IMR-90 (cell line): ENCODE results near the gene CPEB1. TPM values are rescaled to one million over a fixed set of nuclear protein-coding genes. Genes with fewer than 3 reads are reported as not detected.

Experiments used
- ATAC-seq: fragments of 200-7000 bp; cut with Tn5 transposase; 2 replicates; pipeline ENCODE4 v1.9.1; 2020; ENCODE audit warnings: low read depth, mild to moderate bottlenecking, moderate library complexity
- BruUV-seq: library from RNA; stranded (reverse); fragments of 400-500 nt; replicated peaks from 2 replicates; lab custom pipeline; 2021; lab: Mats Ljungman, UMichigan
- CTCF ChIA-PET: fragments of 300-600 bp; formaldehyde crosslinking; extraction: SDS; loops from one replicate; lab custom pipeline; 2021; ENCODE audit warnings: antibody characterized with exemption; lab: Yijun Ruan, JAX
- POLR2A ChIA-PET: fragments of 300-600 bp; sonication (Branson Sonifier 250); formaldehyde crosslinking; loops from one replicate; lab custom pipeline; 2022; ENCODE audit warnings: antibody characterized with exemption; ENCODE audit not compliant: unreplicated experiment; lab: Charles Lee
- DNase-seq: peaks from one replicate; pipeline ENCODE4 v3.0.0; 2013
- H2AFZ ChIP-seq: replicated peaks from 2 replicates; pipeline ENCODE3; 2013; ENCODE audit warnings: low read length, mild to moderate bottlenecking; ENCODE audit not compliant: poor library complexity
- H2AK5ac ChIP-seq: 2 replicates; pipeline ENCODE4 v1.6.1; 2013; ENCODE audit warnings: low read depth, low read length, inconsistent platforms
- H2AK9ac ChIP-seq: replicated peaks from 2 replicates; pipeline ENCODE3; 2013; ENCODE audit warnings: mild to moderate bottlenecking, low read depth, low read length, moderate library complexity; ENCODE audit not compliant: poor library complexity
- H2BK120ac ChIP-seq: 2 replicates; pipeline ENCODE4 v1.6.1; 2013; ENCODE audit warnings: low read depth, low read length, inconsistent platforms
- H2BK15ac ChIP-seq: 3 replicates; pipeline ENCODE4 v1.6.1; 2013; ENCODE audit warnings: low read depth, low read length, inconsistent platforms
- H2BK20ac ChIP-seq: 2 replicates; pipeline ENCODE4 v1.6.1; 2013; ENCODE audit warnings: low read depth, mild to moderate bottlenecking, inconsistent platforms, low read length, moderate library complexity
- H2BK5ac ChIP-seq: 2 replicates; pipeline ENCODE4 v1.6.1; 2013; ENCODE audit warnings: mild to moderate bottlenecking, low read depth, low read length, inconsistent platforms; ENCODE audit not compliant: poor library complexity, severe bottlenecking
- H3K14ac ChIP-seq: replicated peaks from 2 replicates; pipeline ENCODE4 v1.6.1; 2013; ENCODE audit warnings: low read depth, low read length, inconsistent platforms
- H3K18ac ChIP-seq: 2 replicates; pipeline ENCODE4 v1.6.1; 2013; ENCODE audit warnings: low read depth, low read length, control low read depth
- H3K23ac ChIP-seq: 2 replicates; pipeline ENCODE4 v1.6.1; 2013; ENCODE audit warnings: low read depth, low read length, inconsistent platforms
- H3K27ac ChIP-seq: 2 replicates; pipeline ENCODE4 v1.5.1; 2013; ENCODE audit warnings: mild to moderate bottlenecking, control low read depth, low read length; ENCODE audit not compliant: insufficient read depth
- H3K27me3 ChIP-seq: 2 replicates; pipeline ENCODE4 v1.6.1; 2013; ENCODE audit warnings: low read length; ENCODE audit not compliant: control insufficient read depth, insufficient read depth
- H3K36me3 ChIP-seq: 2 replicates; pipeline ENCODE4 v1.6.1; 2013; ENCODE audit warnings: low read length, mixed read lengths; ENCODE audit not compliant: control insufficient read depth, insufficient read depth
- H3K4ac ChIP-seq: 2 replicates; pipeline ENCODE4 v1.6.1; 2013; ENCODE audit warnings: low read depth, low read length, inconsistent platforms
- H3K4me1 ChIP-seq: 2 replicates; pipeline ENCODE4 v1.6.1; 2013; ENCODE audit warnings: low read length, mixed read lengths; ENCODE audit not compliant: control insufficient read depth, insufficient read depth
- H3K4me2 ChIP-seq: 2 replicates; pipeline ENCODE4 v1.6.1; 2013; ENCODE audit warnings: low read depth, mild to moderate bottlenecking, control low read depth, low read length, moderate library complexity
- H3K4me3 ChIP-seq: 2 replicates; pipeline ENCODE4 v1.5.1; 2013; ENCODE audit warnings: low read depth, mild to moderate bottlenecking, control low read depth, low read length, moderate library complexity; ENCODE audit not compliant: insufficient read depth
- H3K56ac ChIP-seq: 2 replicates; pipeline ENCODE4 v1.6.1; 2013; ENCODE audit warnings: low read length, inconsistent platforms; ENCODE audit not compliant: insufficient read depth; ENCODE audit errors: extremely low read depth
- H3K79me1 ChIP-seq, 2 experiments: 2 replicates each; pipeline ENCODE4 v1.6.1; 2013; ENCODE audit warnings: low read length in 2 of 2, inconsistent platforms in 1 of 2, low read depth in 1 of 2
- H3K9ac ChIP-seq: 2 replicates; pipeline ENCODE4 v1.6.1; 2013; ENCODE audit warnings: low read depth, low read length, control low read depth
- H3K9me1 ChIP-seq: 2 replicates; pipeline ENCODE4 v1.6.1; 2013; ENCODE audit warnings: low read length, inconsistent platforms; ENCODE audit not compliant: insufficient read depth
- H3K9me3 ChIP-seq: 2 replicates; pipeline ENCODE4 v1.6.1; 2013; ENCODE audit warnings: low read length; ENCODE audit not compliant: control insufficient read depth, insufficient read depth
- H4K20me1 ChIP-seq: 2 replicates; pipeline ENCODE4 v1.6.1; 2013; ENCODE audit warnings: low read length, inconsistent platforms; ENCODE audit not compliant: insufficient read depth
- H4K5ac ChIP-seq: 2 replicates; pipeline ENCODE4 v1.6.1; 2013; ENCODE audit warnings: mild to moderate bottlenecking, low read depth, low read length, control low read depth
- H4K8ac ChIP-seq, 2 experiments: 2 replicates each; pipeline ENCODE4 v1.6.1; 2013; ENCODE audit warnings: low read depth in 2 of 2, low read length in 2 of 2, control low read depth in 1 of 2, inconsistent platforms in 1 of 2
- H4K91ac ChIP-seq: 2 replicates; pipeline ENCODE4 v1.6.1; 2013; ENCODE audit warnings: low read depth, low read length, inconsistent platforms; ENCODE audit not compliant: insufficient read depth
- CEBPB ChIP-seq: IDR thresholded peaks from 2 replicates; pipeline ENCODE4 v1.6.1; 2012; ENCODE audit warnings: low read depth, low read length, improper control_type of control experiment
- CHD1 ChIP-seq: IDR thresholded peaks from 2 replicates; pipeline ENCODE4 v1.6.1; 2012; ENCODE audit warnings: low read depth, low read length, improper control_type of control experiment
- FOS ChIP-seq: fragments of 150-350 bp; IDR thresholded peaks from 2 replicates; pipeline ENCODE4 v1.6.1; 2016; ENCODE audit warnings: low read depth, low read length
- dilution Hi-C: fragments of 300-500 bp; cut with HindIII; formaldehyde crosslinking; loops from one replicate; pipeline ENCODE4 v1.14.3; 2018; ENCODE audit warnings: low sequenced_read_pairs; ENCODE audit not compliant: unreplicated experiment
- in situ Hi-C: fragments of 300-500 bp; cut with MboI; formaldehyde crosslinking; loops from 3 replicates; pipeline ENCODE4 v1.14.3; 2019; ENCODE audit warnings: low sequenced_read_pairs, inconsistent platforms, mixed read lengths
- intact Hi-C: fragments of 100-400 bp; cut with micrococcal nuclease; formaldehyde crosslinking; loops from 2 replicates; pipeline ENCODE4 v1.10.0; 2022
- polyA plus RNA-seq, 3 experiments: library from polyadenylated mRNA; depleted of rRNA; stranded (reverse); fragments of >200 nt; gene quantifications; 2 replicates each; pipeline ENCODE4 v1.2.3, GENCODE V29; 2012; ENCODE audit warnings: low replicate concordance in 1 of 3
- total RNA-seq: library from RNA; depleted of rRNA; stranded (reverse); fragments of >200 nt; gene quantifications from 2 replicates; pipeline ENCODE4 v1.2.3, GENCODE V29; 2012
- TF ChIP-seq, protein P1 (sequence below): fragments of 150-350 bp; IDR thresholded peaks from 2 replicates; pipeline ENCODE4 v1.6.1; 2017; ENCODE audit warnings: mild to moderate bottlenecking, antibody characterized with exemption, low read length, low read depth

CPEB1 gene
- total and polyA plus RNA-seq, 2 of the 4 experiments (the other 2 are of a cell fraction), result 8.9 to 12.5 TPM

GRCh38 chr15:82650046-82650670 is 3.0 kb upstream of the CPEB1 start:
- no TSS peak for BruUV-seq
- Histone ChIP-seq H2BK20ac (no peak overlapping the region), H3K27ac (no peak overlapping the region), H3K56ac (no peak overlapping the region), H2AK5ac (no peak overlapping the region), H3K79me1 (no peaks in the 10 kb centered on the region), H2BK5ac (no peak overlapping the region), H2BK120ac (no peak overlapping the region), H3K4me1 (no peaks in the 10 kb centered on the region), H3K27me3 (peaks cover 37% of the 10 kb centered on the region), H3K9me1 (no peaks in the 10 kb centered on the region), H3K9me3 (peaks cover 2% of the 10 kb centered on the region; the same call in 1 of the 2 replicates), H3K9ac (no peak overlapping the region), H3K18ac (no peak overlapping the region), H3K4ac (no peak overlapping the region), H4K8ac (no peak overlapping the region), H3K14ac (no peak overlapping the region), H3K36me3 (no peaks in the 10 kb centered on the region), H2AK9ac (no peak overlapping the region), H4K20me1 (no peaks in the 10 kb centered on the region), H4K5ac (no peak overlapping the region), H3K4me3 (no peak overlapping the region), H2BK15ac (no peak overlapping the region), H3K4me2 (no peak overlapping the region), H3K23ac (no peak overlapping the region), H2AFZ (no peak overlapping the region), H4K91ac (no peak overlapping the region)
- ChIA-PET CTCF (no interaction called here), POLR2A (no interaction called here)
- dilution Hi-C loops, result no loop called here
- in situ Hi-C loops, result no loop called here
- DNase-seq, result no peak
- intact Hi-C loops, result no loop called here
- no peak for ATAC-seq
- TF ChIP-seq FOS, result no peak
- no peak for TF ChIP-seq CHD1
- TF ChIP-seq, protein P1, sequence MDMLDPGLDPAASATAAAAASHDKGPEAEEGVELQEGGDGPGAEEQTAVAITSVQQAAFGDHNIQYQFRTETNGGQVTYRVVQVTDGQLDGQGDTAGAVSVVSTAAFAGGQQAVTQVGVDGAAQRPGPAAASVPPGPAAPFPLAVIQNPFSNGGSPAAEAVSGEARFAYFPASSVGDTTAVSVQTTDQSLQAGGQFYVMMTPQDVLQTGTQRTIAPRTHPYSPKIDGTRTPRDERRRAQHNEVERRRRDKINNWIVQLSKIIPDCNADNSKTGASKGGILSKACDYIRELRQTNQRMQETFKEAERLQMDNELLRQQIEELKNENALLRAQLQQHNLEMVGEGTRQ, result no peak
- no peak for TF ChIP-seq CEBPB
